Ovary (tissue), 9 donors: ENCODE data around the gene RBM20. TPM values are rescaled to one million over a fixed set of nuclear protein-coding genes. Genes with fewer than 3 reads are reported as not detected.

Experiments used
- DNase-seq, 5 donors: peaks; one replicate each; pipeline ENCODE4 v3.0.0-alpha.2; 2019 to 2020
- H3K27ac ChIP-seq, 2 donors: fragments of 200-600 bp; one replicate each; pipeline versions ENCODE4 v1.5.1 to v1.8.0; 2019 to 2022
- H3K27me3 ChIP-seq: fragments of 200-600 bp; one replicate; pipeline ENCODE4 v1.8.0; 2022
- H3K36me3 ChIP-seq: fragments of 200-600 bp; sonication (generic); one replicate; pipeline ENCODE4 v1.5.1; 2019
- H3K4me1 ChIP-seq: one replicate; pipeline ENCODE4 v1.8.1; 2013; ENCODE audit warnings: mild to moderate bottlenecking, moderate library complexity; ENCODE audit not compliant: insufficient read depth
- H3K4me3 ChIP-seq: fragments of 200-600 bp; sonication (generic); one replicate; pipeline ENCODE4 v1.5.1; 2017
- H3K9me3 ChIP-seq, 2 donors: fragments of 200-600 bp in 1 of 2; sonication (generic) in 1 of 2; one replicate each; pipeline versions ENCODE4 v1.5.1 to v1.8.1; 2013 to 2019; ENCODE audit warnings: mild to moderate bottlenecking in 1 of 2, moderate library complexity in 1 of 2
- CTCF ChIP-seq, 3 donors: fragments of 450-650 bp in 2 of 3; fragments of 200-600 bp in 1 of 3; IDR thresholded peaks; one replicate each; pipeline versions ENCODE4 v1.5.1 to v1.8.0; 2016 to 2022; ENCODE audit warnings: antibody characterized with exemption in 3 of 3, mild to moderate bottlenecking in 1 of 3
- EP300 ChIP-seq: sonication (generic); formaldehyde crosslinking; IDR thresholded peaks from one replicate; pipeline ENCODE4 v1.6.1; 2017; ENCODE audit warnings: antibody characterized with exemption
- POLR2A ChIP-seq: fragments of 450-650 bp; IDR thresholded peaks from one replicate; pipeline ENCODE4 v1.6.1; 2017; ENCODE audit warnings: antibody characterized with exemption, mild to moderate bottlenecking, moderate library complexity
- WGBS, 3 donors: extraction: QIAGEN DNeasy Blood & Tissue Kit in 1 of 3; methylation state at CpG; one replicate each; pipeline versions ENCODE4 v1.1.5 to v1.1.7; 2013 to 2017; 5-methylcytosine and 5-hydroxymethylcytosine counted together
- intact Hi-C, 4 donors: fragments of 100-400 bp; cut with DNase I; formaldehyde crosslinking; loops; one replicate each; pipeline versions ENCODE4 v1.11.0 to v1.15.1; 2022 to 2023
- polyA plus RNA-seq, 2 donors: library from polyadenylated mRNA; stranded (reverse); fragments of 200-250 nt in 1 of 2; fragments of 350-450 nt in 1 of 2; fragmentation: Illumina TruSeq in 1 of 2; extraction: RNeasy Lipid Tissue Mini Kit (QIAGEN cat#74804) in 1 of 2; gene quantifications; one replicate each; pipeline ENCODE4 v1.2.3, GENCODE V29; 2013 to 2014
- total RNA-seq, 7 donors: library from RNA; depleted of rRNA in 2 of 7; stranded (reverse); fragments of >200 nt in 2 of 7; fragmentation: NEBNext Ultra II Directional in 3 of 7; extraction: Animal tissue kit (Norgen Biotek cat#: 25700) in 3 of 7; gene quantifications; one replicate each; pipeline versions ENCODE4 v1.1.0 to v1.2.4, GENCODE V29; 2016 to 2023
- donor health status: DM: no; HTN: no; CAD: no; lungs with moderate emphysema.
- donor health status: DM: no; HTN: no; CAD: no.
- donor health status: Bipolar disorder and iron deficiency.
- donor health status: DM: yes; HTN: yes; CAD: no.
- donor health status: DM: no; HTN: no; CAD: no.
- donor health status: DM: yes; HTN: yes; CAD: no.

The RBM20 gene
- total and polyA plus RNA-seq, 9 donors: 0.96 to 4.9 (median 3.6) TPM

- DNase-seq: no peak
- Histone ChIP-seq H3K27ac (no peak overlapping the region), H3K36me3 (no peaks in the 10 kb centered on the region), H3K4me3 (no peak overlapping the region), H3K9me3 (no peaks in the 10 kb centered on the region), H3K4me1 (peaks cover 18% of the 10 kb centered on the region), H3K27me3 (no peaks in the 10 kb centered on the region)
- 87 to 91% (median 90%) methylated on average over 6 of the region's 6 CpGs for WGBS, 3 donors
- intact Hi-C loops: no loop called here
- no peak for TF ChIP-seq EP300
- TF ChIP-seq CTCF (IDR thresholded peaks at IDR 0.05): no peak
- no peak for TF ChIP-seq POLR2A
These were observed 218.0 kb downstream of the RBM20 start for GRCh38 chr10:110861930-110862649.

- H3K27ac ChIP-seq: no peak overlapping the region
- 67 to 75% (median 68%) methylated on average over 6 of the region's 6 CpGs for WGBS, 3 donors
- no peak overlapping the region for H3K4me3 ChIP-seq
- H3K4me1 ChIP-seq: peaks cover 10% of the 10 kb centered on the region
- no peaks in the 10 kb centered on the region for H3K27me3 ChIP-seq
- intact Hi-C loops: no loop called here
- H3K9me3 ChIP-seq: no peaks in the 10 kb centered on the region
- TF ChIP-seq CTCF (IDR thresholded peaks at IDR 0.05): no peak
- TF ChIP-seq POLR2A: no peak
- TF ChIP-seq EP300: no peak
- DNase-seq: no peak
- no peaks in the 10 kb centered on the region for H3K36me3 ChIP-seq
These were observed 218.8 kb downstream of the RBM20 start for GRCh38 chr10:110862961-110863360.

- TF ChIP-seq POLR2A (no peak), EP300 (no peak), CTCF (IDR thresholded peaks at IDR 0.05) (no peak)
- no peaks in the 10 kb centered on the region for H3K36me3 ChIP-seq
- no peak for DNase-seq
- H3K27ac ChIP-seq: no peak overlapping the region
- intact Hi-C loops: no loop called here
- no peak overlapping the region for H3K4me3 ChIP-seq
- no peaks in the 10 kb centered on the region for H3K9me3 ChIP-seq
- H3K4me1 ChIP-seq: peaks cover 6% of the 10 kb centered on the region
- no peaks in the 10 kb centered on the region for H3K27me3 ChIP-seq
These were observed 219.2 kb downstream of the RBM20 start for GRCh38 chr10:110863361-110863760.

GRCh38 chr10:110863956-110864355 lies 219.8 kb downstream of the RBM20 start:
- no peak for TF ChIP-seq CTCF (IDR thresholded peaks at IDR 0.05)
- no peak for TF ChIP-seq EP300
- TF ChIP-seq POLR2A: no peak
- Histone ChIP-seq H3K27me3 (no peaks in the 10 kb centered on the region), H3K4me3 (no peak overlapping the region), H3K4me1 (peaks cover 3% of the 10 kb centered on the region), H3K36me3 (no peaks in the 10 kb centered on the region), H3K9me3 (no peaks in the 10 kb centered on the region), H3K27ac (no peak overlapping the region)
- WGBS, 3 donors: 88 to 90% (median 89%) methylated on average over 2 of the region's 2 CpGs
- DNase-seq: no peak
- intact Hi-C loops: no loop called here
